GM04503 (cell line): ENCODE data around the gene INTS14.
"Not testable (repeated sequence)": the region's sequence is repeated elsewhere in the genome, so short reads cannot be mapped to it uniquely, and the experiment has no call there.

Source experiments
- DNase-seq: peaks from one replicate; pipeline ENCODE4 v3.0.0-alpha.2; 2012; ENCODE audit warnings: low read depth

INTS14 gene

GRCh38 chr15:65630760-65631159 lies 19.8 kb upstream of the INTS14 start:
- DNase-seq: no peak

GRCh38 chr15:65629548-65629947 lies 18.6 kb upstream of the INTS14 start:
- no peak for DNase-seq

- no peak for DNase-seq
Measured at GRCh38 chr15:65626856-65627255, 15.9 kb upstream of the INTS14 start.

GRCh38 chr15:65623103-65623502 lies 12.2 kb upstream of the INTS14 start:
- DNase-seq: no peak

GRCh38 chr15:65621638-65622037 lies 10.7 kb upstream of the INTS14 start, which contains the start of gene SLC24A1:
TSS of gene SLC24A1 (plus strand) at chr15:65621938. CDS start at chr15:65624081, 2,143 bp downstream.
- DNase-seq: no peak

- DNase-seq: no peak
Measured at GRCh38 chr15:65620833-65621232, 9.9 kb upstream of the INTS14 start.

- DNase-seq: no peak
Measured at GRCh38 chr15:65619626-65620290, 8.8 kb upstream of the INTS14 start.

GRCh38 chr15:65618560-65619109 lies 7.7 kb upstream of the INTS14 start:
- no peak for DNase-seq

GRCh38 chr15:65615887-65616286 lies 5.0 kb upstream of the INTS14 start:
- not testable (repeated sequence) for DNase-seq

GRCh38 chr15:65612949-65613744 lies 2.2 kb upstream of the INTS14 start:
- no peak for DNase-seq

GRCh38 chr15:65612616-65612946 lies 1.6 kb upstream of the INTS14 start:
- no peak for DNase-seq

GRCh38 chr15:65611888-65612615 lies 1.1 kb upstream of the INTS14 start:
- no peak for DNase-seq

- DNase-seq: no peak
Measured at GRCh38 chr15:65603559-65603958, 7.4 kb downstream of the INTS14 start.

- no peak for DNase-seq
Measured at GRCh38 chr15:65603134-65603533, 7.8 kb downstream of the INTS14 start.

GRCh38 chr15:65599677-65600076 lies 11.3 kb downstream of the INTS14 start:
- no peak for DNase-seq

- no peak for DNase-seq
Measured at GRCh38 chr15:65598468-65598867, 12.5 kb downstream of the INTS14 start.

- no peak for DNase-seq
Measured at GRCh38 chr15:65595960-65596359, 15.0 kb downstream of the INTS14 start.

GRCh38 chr15:65587094-65587493 lies 23.8 kb downstream of the INTS14 start:
- DNase-seq: no peak

- no peak for DNase-seq
Measured at GRCh38 chr15:65584241-65584640, 26.7 kb downstream of the INTS14 start.

- DNase-seq: no peak
Measured at GRCh38 chr15:65583701-65584100, 27.2 kb downstream of the INTS14 start.

GRCh38 chr15:65580287-65580686 lies 30.6 kb downstream of the INTS14 start:
- DNase-seq: peak; percentile 47

GRCh38 chr15:65579762-65580161 lies 31.2 kb downstream of the INTS14 start:
- DNase-seq: no peak
